DMS 273 treated with DMSO at 0.1 percent for 48 hours (cell line): Measurements from ENCODE around the gene MAGEH1.

Experiments
- DNase-seq: peaks from one replicate; lab custom pipeline; 2025; lab: John Stamatoyannopoulos, UW

Gene MAGEH1

GRCh38 chrX:55490974-55491373, 39.0 kb downstream of the MAGEH1 start:
- DNase-seq: no peak
